NCI-H226 (cell line): ENCODE results near the gene MUC5AC.

Experiments used
- DNase-seq: peaks from one replicate; pipeline ENCODE4 v3.0.0-alpha.2; 2015

The MUC5AC gene

GRCh38 chr11:1229471-1230120 is 71.8 kb downstream of the MUC5AC start:
- no peak for DNase-seq

GRCh38 chr11:1230121-1230455 is 72.3 kb downstream of the MUC5AC start:
- no peak for DNase-seq

- DNase-seq: no peak
Observed at GRCh38 chr11:1230456-1231395, 73.0 kb downstream of the MUC5AC start.

- DNase-seq: no peak
Observed at GRCh38 chr11:1231396-1232020, 73.8 kb downstream of the MUC5AC start.

- no peak for DNase-seq
Observed at GRCh38 chr11:1232021-1232882, 74.5 kb downstream of the MUC5AC start.

- DNase-seq: no peak
Observed at GRCh38 chr11:1232883-1233321, 75.1 kb downstream of the MUC5AC start.

- no peak for DNase-seq
Observed at GRCh38 chr11:1233351-1234053, 75.7 kb downstream of the MUC5AC start.

- DNase-seq: no peak
Observed at GRCh38 chr11:1234054-1234720, 76.4 kb downstream of the MUC5AC start.

GRCh38 chr11:1234771-1235305 is 77.1 kb downstream of the MUC5AC start:
- DNase-seq: no peak

- no peak for DNase-seq
Observed at GRCh38 chr11:1235306-1235900, 77.7 kb downstream of the MUC5AC start.

- no peak for DNase-seq
Observed at GRCh38 chr11:1235901-1236315, 78.2 kb downstream of the MUC5AC start.

GRCh38 chr11:1236316-1237127 is 78.8 kb downstream of the MUC5AC start:
- DNase-seq: no peak

- DNase-seq: no peak
Observed at GRCh38 chr11:1237128-1237580, 79.4 kb downstream of the MUC5AC start.

GRCh38 chr11:1237851-1238250 is 80.1 kb downstream of the MUC5AC start:
- DNase-seq: no peak

- DNase-seq: no peak
Observed at GRCh38 chr11:1238767-1239595, 81.2 kb downstream of the MUC5AC start.

GRCh38 chr11:1239596-1240205 is 81.9 kb downstream of the MUC5AC start:
- no peak for DNase-seq

- no peak for DNase-seq
Observed at GRCh38 chr11:1240771-1241170, 83.0 kb downstream of the MUC5AC start.

GRCh38 chr11:1241706-1242105 is 84.0 kb downstream of the MUC5AC start:
- DNase-seq: no peak
